ENCODE data around the gene SLC2A2.

The SLC2A2 gene

DNA sequence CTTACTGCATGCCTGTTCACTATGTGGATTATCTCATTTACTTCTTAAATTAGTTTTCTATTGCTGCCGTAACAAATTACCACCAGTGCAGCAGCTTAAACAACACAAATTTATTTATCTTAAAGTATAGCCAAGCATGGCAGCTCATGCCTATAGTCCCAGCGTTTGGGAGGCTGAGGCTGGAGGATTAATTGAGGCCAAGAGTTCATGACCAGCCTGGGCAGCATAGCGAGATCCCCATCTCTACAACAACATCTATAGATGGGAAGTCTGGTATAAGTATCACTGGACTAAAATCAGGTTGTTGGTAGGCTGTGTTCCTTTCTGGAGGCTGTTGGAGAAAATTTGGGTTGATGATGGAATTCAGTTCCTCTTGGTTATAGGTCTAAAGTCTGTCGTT is 5.1 kb downstream of the SLC2A2 start:
- no peak overlapping the region for H2AFZ ChIP-seq (ENCODE audit: low read depth, low read length)
- H4K91ac ChIP-seq (ENCODE audit: low read length) = no peak overlapping the region
- DNase-seq = no peak
- no peaks in the 10 kb centered on the region for H3K9me3 ChIP-seq (ENCODE audit: control insufficient read depth, low read length)
- H2BK120ac ChIP-seq (ENCODE audit: low read depth, low read length) = no peak overlapping the region
- no peaks in the 10 kb centered on the region for H3K36me3 ChIP-seq (ENCODE audit: control insufficient read depth in 1 of 2, insufficient read depth in 2 of 2, low read depth in 1 of 2, low read length in 2 of 2)
- H3K14ac ChIP-seq (ENCODE audit: low read length in 2 of 2) = no peak overlapping the region
- no peaks in the 10 kb centered on the region for H3K79me1 ChIP-seq (replicated peaks; ENCODE audit: low read length, poor library complexity, severe bottlenecking)
- 100% methylated on average over 2 of the region's 4 CpGs for WGBS
- no peak overlapping the region for H3K9ac ChIP-seq (ENCODE audit: low read length)
- no peak overlapping the region for H2BK12ac ChIP-seq (ENCODE audit: low read length in 2 of 2)
- peaks cover 4% of the 10 kb centered on the region for H3K4me1 ChIP-seq (ENCODE audit: control insufficient read depth, insufficient read depth, low read depth, low read length)
- peak overlapping the region; percentile 56 for H2AK5ac ChIP-seq (ENCODE audit: low read length, severe bottlenecking)
- H3K27me3 ChIP-seq (ENCODE audit: control insufficient read depth in 1 of 2, insufficient read depth in 1 of 2, low read length in 2 of 2) = no peaks in the 10 kb centered on the region
- H3K27ac ChIP-seq (ENCODE audit: low read length, poor library complexity, severe bottlenecking) = no peak overlapping the region
- H3K4ac ChIP-seq (ENCODE audit: low read depth in 1 of 2, low read length in 2 of 2) = no peak overlapping the region
- H3K4me2 ChIP-seq (ENCODE audit: low read length, poor library complexity, severe bottlenecking) = no peak overlapping the region
- H2BK15ac ChIP-seq (ENCODE audit: low read depth, poor library complexity, severe bottlenecking) = no peak overlapping the region
- H3K18ac ChIP-seq (ENCODE audit: low read depth in 1 of 2, low read length in 2 of 2) = no peak overlapping the region
- H3K4me3 ChIP-seq (ENCODE audit: insufficient read depth in 1 of 2, low read depth in 1 of 2, low read length in 2 of 2) = no peak overlapping the region
- no peak overlapping the region for H2BK5ac ChIP-seq (ENCODE audit: low read depth, low read length, poor library complexity, severe bottlenecking)
- H3K23ac ChIP-seq (ENCODE audit: low read length in 2 of 2) = no peak overlapping the region
- H4K8ac ChIP-seq (ENCODE audit: low read length) = no peak overlapping the region

DNA sequence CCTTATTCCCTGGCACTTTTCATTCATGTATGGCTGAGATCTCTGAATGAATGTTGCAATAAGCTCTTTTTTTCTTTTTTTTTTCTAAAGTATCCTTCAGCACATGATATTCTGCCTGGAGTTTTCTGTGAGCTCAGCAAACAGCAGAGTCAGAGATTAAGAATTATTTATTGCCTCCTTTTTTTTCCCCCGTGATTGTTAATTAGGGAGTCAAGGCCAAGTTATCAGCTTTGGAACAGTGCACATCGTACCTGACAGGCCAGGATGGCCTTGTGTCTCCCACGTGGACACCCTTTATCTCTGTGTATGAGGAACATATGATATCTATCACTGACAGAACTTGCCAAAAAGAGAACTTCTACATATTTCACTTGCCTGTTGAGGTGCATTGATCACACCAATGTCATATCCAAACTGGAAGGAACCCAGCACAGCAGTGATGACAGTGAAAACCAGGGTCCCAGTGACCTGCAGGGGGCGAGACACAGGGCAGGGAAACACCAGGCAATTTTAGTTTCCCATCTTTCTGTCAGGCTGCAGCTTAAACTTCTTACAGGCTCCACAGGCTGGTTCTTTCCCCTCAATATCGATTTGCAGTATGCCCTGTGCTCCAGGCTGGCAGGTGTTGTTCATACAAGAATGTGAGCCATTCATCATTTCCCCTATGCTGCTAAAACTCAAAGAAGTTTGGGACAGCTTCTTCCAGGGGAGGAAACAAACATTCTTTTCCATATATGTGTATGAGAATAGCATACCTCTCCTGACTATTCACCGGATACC is 8.2 kb downstream of the SLC2A2 start:
- WGBS = 60% methylated on average over 5 of the region's 6 CpGs
- Histone ChIP-seq H3K4me3 (ENCODE audit: insufficient read depth in 1 of 2, low read depth in 1 of 2, low read length in 2 of 2) (no peak overlapping the region), H3K4me2 (ENCODE audit: low read length, poor library complexity, severe bottlenecking) (no peak overlapping the region), H2AFZ (ENCODE audit: low read depth, low read length) (no peak overlapping the region), H2BK5ac (ENCODE audit: low read depth, low read length, poor library complexity, severe bottlenecking) (no peak overlapping the region), H2BK12ac (ENCODE audit: low read length in 2 of 2) (no peak overlapping the region), H3K18ac (ENCODE audit: low read depth in 1 of 2, low read length in 2 of 2) (no peak overlapping the region), H3K4ac (ENCODE audit: low read depth in 1 of 2, low read length in 2 of 2) (no peak overlapping the region), H3K9ac (ENCODE audit: low read length) (no peak overlapping the region), H3K9me3 (ENCODE audit: control insufficient read depth, low read length) (no peaks in the 10 kb centered on the region), H3K23ac (ENCODE audit: low read length in 2 of 2) (no peak overlapping the region), H3K4me1 (ENCODE audit: control insufficient read depth, insufficient read depth, low read depth, low read length) (peaks cover 4% of the 10 kb centered on the region), H2BK120ac (ENCODE audit: low read depth, low read length) (no peak overlapping the region), H3K27ac (ENCODE audit: low read length, poor library complexity, severe bottlenecking) (no peak overlapping the region), H3K14ac (ENCODE audit: low read length in 2 of 2) (no peak overlapping the region), H3K36me3 (ENCODE audit: control insufficient read depth in 1 of 2, insufficient read depth in 2 of 2, low read depth in 1 of 2, low read length in 2 of 2) (no peaks in the 10 kb centered on the region), H3K27me3 (ENCODE audit: control insufficient read depth in 1 of 2, insufficient read depth in 1 of 2, low read length in 2 of 2) (no peaks in the 10 kb centered on the region), H2BK15ac (ENCODE audit: low read depth, poor library complexity, severe bottlenecking) (no peak overlapping the region), H4K91ac (ENCODE audit: low read length) (no peak overlapping the region), H3K79me1 (replicated peaks; ENCODE audit: low read length, poor library complexity, severe bottlenecking) (no peaks in the 10 kb centered on the region), H2AK5ac (ENCODE audit: low read length, severe bottlenecking) (no peak overlapping the region), H4K8ac (ENCODE audit: low read length) (no peak overlapping the region)
- DNase-seq = no peak

DNA sequence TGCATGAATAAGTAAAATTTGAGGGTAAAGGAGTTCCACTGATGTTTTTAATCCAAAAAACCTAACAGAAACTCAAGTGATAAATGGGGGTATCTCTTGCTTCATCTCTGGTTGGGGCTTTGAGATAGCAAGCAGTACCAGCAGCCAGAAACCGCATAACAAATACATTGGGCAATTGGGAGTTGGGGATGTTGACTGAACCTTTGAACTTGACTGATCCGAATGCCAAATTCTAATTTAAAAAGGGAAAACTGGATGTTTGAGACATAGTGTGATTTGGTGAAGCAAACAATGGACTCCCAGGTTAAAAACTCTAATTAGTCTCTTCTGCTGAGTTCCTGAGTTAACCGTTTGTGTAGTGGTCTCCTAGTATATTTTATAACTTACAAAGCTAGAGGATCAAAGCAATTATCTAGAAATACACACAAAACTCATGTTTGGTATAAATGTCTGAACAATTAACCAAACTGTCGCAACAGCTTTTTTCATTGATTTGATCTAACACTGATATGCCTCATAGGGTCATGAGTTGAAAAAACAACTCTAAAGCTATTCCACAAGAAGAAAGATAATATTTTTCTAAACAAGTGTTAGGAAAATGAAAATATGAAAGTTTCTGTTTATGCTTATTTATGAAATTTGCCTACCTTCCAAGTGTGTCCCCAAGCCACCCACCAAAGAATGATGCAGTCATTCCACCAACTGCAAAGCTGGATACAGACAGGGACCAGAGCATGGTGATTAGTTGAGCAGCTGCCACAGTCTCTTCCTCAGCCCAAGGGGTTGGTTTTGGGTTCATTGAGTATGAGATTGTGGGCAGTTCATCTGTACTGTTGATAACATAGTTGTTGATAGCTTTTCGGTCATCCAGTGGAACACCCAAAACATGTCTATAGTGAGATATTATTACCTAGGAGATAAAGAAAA is 12.4 kb downstream of the SLC2A2 start:
- Histone ChIP-seq H4K91ac (ENCODE audit: low read length) (no peak overlapping the region), H3K4me3 (ENCODE audit: insufficient read depth in 1 of 2, low read depth in 1 of 2, low read length in 2 of 2) (no peak overlapping the region), H4K8ac (ENCODE audit: low read length) (no peak overlapping the region), H2AK5ac (ENCODE audit: low read length, severe bottlenecking) (no peak overlapping the region), H3K9me3 (ENCODE audit: control insufficient read depth, low read length) (no peaks in the 10 kb centered on the region), H3K9ac (ENCODE audit: low read length) (no peak overlapping the region), H2BK120ac (ENCODE audit: low read depth, low read length) (no peak overlapping the region), H3K27ac (ENCODE audit: low read length, poor library complexity, severe bottlenecking) (no peak overlapping the region), H3K27me3 (ENCODE audit: control insufficient read depth in 1 of 2, insufficient read depth in 1 of 2, low read length in 2 of 2) (no peaks in the 10 kb centered on the region), H2BK12ac (ENCODE audit: low read length in 2 of 2) (no peak overlapping the region), H2BK5ac (ENCODE audit: low read depth, low read length, poor library complexity, severe bottlenecking) (no peak overlapping the region), H3K79me1 (replicated peaks; ENCODE audit: low read length, poor library complexity, severe bottlenecking) (no peaks in the 10 kb centered on the region), H3K4ac (ENCODE audit: low read depth in 1 of 2, low read length in 2 of 2) (no peak overlapping the region), H2AFZ (ENCODE audit: low read depth, low read length) (no peak overlapping the region), H3K14ac (ENCODE audit: low read length in 2 of 2) (no peak overlapping the region), H3K4me2 (ENCODE audit: low read length, poor library complexity, severe bottlenecking) (no peak overlapping the region), H3K18ac (ENCODE audit: low read depth in 1 of 2, low read length in 2 of 2) (no peak overlapping the region), H3K23ac (ENCODE audit: low read length in 2 of 2) (no peak overlapping the region), H3K4me1 (ENCODE audit: control insufficient read depth, insufficient read depth, low read depth, low read length) (peaks cover 4% of the 10 kb centered on the region), H2BK15ac (ENCODE audit: low read depth, poor library complexity, severe bottlenecking) (no peak overlapping the region), H3K36me3 (ENCODE audit: control insufficient read depth in 1 of 2, insufficient read depth in 2 of 2, low read depth in 1 of 2, low read length in 2 of 2) (no peaks in the 10 kb centered on the region)
- WGBS = 99% methylated on average over 2 of the region's 5 CpGs
- no peak for DNase-seq

DNA sequence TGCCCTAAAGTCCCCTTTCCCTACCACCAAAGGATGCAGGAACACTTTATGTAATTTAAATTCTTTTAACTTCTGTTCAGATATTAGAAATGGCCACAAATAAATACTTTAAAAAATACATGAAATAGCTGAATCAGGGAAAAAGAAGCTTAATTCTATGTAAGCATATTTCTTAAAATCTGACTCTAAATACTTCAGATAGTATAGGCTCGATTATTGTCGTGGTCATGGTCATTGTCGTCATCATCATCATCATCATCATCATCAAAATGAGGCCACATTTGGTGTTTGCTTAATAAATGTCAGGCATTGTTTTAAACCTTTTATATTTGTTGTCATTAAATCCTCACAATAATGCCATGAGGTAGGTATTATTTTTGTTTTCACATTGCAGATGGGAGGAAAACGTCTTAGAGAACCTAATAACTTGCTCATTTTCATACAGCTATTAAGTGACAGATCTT is 14.6 kb downstream of the SLC2A2 start:
- H3K23ac ChIP-seq (ENCODE audit: low read length in 2 of 2) = no peak overlapping the region
- WGBS = no CpG with 5 or more reads among the region's 4 CpGs

More for the DNA sequence above, 14.6 kb downstream of the SLC2A2 start:
- H2BK12ac ChIP-seq (ENCODE audit: low read length in 2 of 2) = no peak overlapping the region
- no peak overlapping the region for H3K18ac ChIP-seq (ENCODE audit: low read depth in 1 of 2, low read length in 2 of 2)
- H2BK5ac ChIP-seq (ENCODE audit: low read depth, low read length, poor library complexity, severe bottlenecking) = no peak overlapping the region
- H2BK120ac ChIP-seq (ENCODE audit: low read depth, low read length) = no peak overlapping the region
- no peaks in the 10 kb centered on the region for H3K27me3 ChIP-seq (ENCODE audit: control insufficient read depth in 1 of 2, insufficient read depth in 1 of 2, low read length in 2 of 2)
- no peak overlapping the region for H2AFZ ChIP-seq (ENCODE audit: low read depth, low read length)
- no peak overlapping the region for H2AK5ac ChIP-seq (ENCODE audit: low read length, severe bottlenecking)
- no peak overlapping the region for H4K91ac ChIP-seq (ENCODE audit: low read length)
- H3K36me3 ChIP-seq (ENCODE audit: control insufficient read depth in 1 of 2, insufficient read depth in 2 of 2, low read depth in 1 of 2, low read length in 2 of 2) = no peaks in the 10 kb centered on the region
- no peak overlapping the region for H2BK15ac ChIP-seq (ENCODE audit: low read depth, poor library complexity, severe bottlenecking)
- no peak overlapping the region for H3K4me2 ChIP-seq (ENCODE audit: low read length, poor library complexity, severe bottlenecking)
- H3K4me1 ChIP-seq (ENCODE audit: control insufficient read depth, insufficient read depth, low read depth, low read length) = no peaks in the 10 kb centered on the region
- H3K14ac ChIP-seq (ENCODE audit: low read length in 2 of 2) = no peak overlapping the region
- H3K4me3 ChIP-seq (ENCODE audit: insufficient read depth in 1 of 2, low read depth in 1 of 2, low read length in 2 of 2) = no peak overlapping the region
- no peak overlapping the region for H3K4ac ChIP-seq (ENCODE audit: low read depth in 1 of 2, low read length in 2 of 2)
- no peak overlapping the region for H3K27ac ChIP-seq (ENCODE audit: low read length, poor library complexity, severe bottlenecking)
- H3K9me3 ChIP-seq (ENCODE audit: control insufficient read depth, low read length) = no peaks in the 10 kb centered on the region
- H4K8ac ChIP-seq (ENCODE audit: low read length) = no peak overlapping the region
- H3K79me1 ChIP-seq (replicated peaks; ENCODE audit: low read length, poor library complexity, severe bottlenecking) = no peaks in the 10 kb centered on the region
- DNase-seq = no peak
- no peak overlapping the region for H3K9ac ChIP-seq (ENCODE audit: low read length)

Measured in mesenchymal stem cell (in vitro differentiated cells and primary cell).